Left lobe of liver (tissue), 2 donors: ENCODE measurements around the gene STK32C. TPM values are rescaled to one million over a fixed set of nuclear protein-coding genes. Genes with fewer than 3 reads are reported as not detected.
"Not testable (repeated sequence)": the region's sequence is repeated elsewhere in the genome, so short reads cannot be mapped to it uniquely, and the experiment has no call there.

Experiments used
- ATAC-seq: fragments of 200-7000 bp; cut with Tn5 transposase; one replicate; pipeline ENCODE4 v1.9.1; 2020; ENCODE audit warnings: mild to moderate bottlenecking, moderate library complexity
- DNase-seq: peaks from one replicate; pipeline ENCODE4 v3.0.0-alpha.2; 2020; ENCODE audit warnings: low spot score
- total RNA-seq: library from RNA; stranded (reverse); gene quantifications from one replicate; pipeline ENCODE4 v1.2.1, GENCODE V29; 2021
- donor health status: DM: no; HTN: no; CAD: no; lungs with moderate emphysema.
- donor health status: DM: no; HTN: yes; CAD: no.

Gene STK32C
- total RNA-seq, 1 donor from 2014 or later = 3.3 TPM

DNA sequence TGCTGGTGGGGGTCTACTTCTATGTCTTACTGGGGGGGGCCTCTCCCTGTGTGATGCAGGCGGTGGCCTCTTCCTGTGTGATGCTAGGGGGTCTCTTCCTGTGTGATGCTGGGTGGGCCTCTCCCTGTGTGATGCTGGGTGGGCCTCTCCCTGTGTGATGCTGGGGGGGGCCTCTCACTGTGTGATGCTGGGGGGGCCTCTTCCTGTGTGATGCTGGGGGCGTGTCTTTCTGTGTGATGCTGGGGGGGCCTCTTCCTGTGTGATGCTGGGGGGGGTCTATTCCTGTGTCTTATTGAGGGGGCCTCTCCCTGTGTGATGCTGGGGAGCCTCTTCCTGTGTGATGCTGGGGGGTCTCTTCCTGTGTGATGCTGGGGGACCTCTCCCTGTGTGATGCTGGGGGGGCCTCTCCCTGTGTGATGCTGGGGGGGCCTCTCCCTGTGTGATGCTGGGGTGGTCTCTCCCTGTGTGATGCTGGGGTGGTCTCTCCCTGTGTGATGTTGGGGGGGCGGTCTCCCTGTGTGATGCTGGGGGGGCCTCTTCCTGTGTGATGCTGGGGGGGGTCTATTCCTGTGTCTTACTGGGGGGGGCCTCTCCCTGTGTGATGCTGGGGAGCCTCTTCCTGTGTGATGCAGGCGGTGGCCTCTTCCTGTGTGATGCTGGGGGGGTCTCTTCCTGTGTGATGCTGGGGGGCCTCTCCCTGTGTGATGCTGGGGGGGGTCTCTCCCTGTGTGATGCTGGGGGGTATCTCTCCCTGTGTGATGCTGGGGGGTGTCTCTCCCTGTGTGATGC is 146.7 kb downstream of the STK32C start:
- not testable (repeated sequence) for DNase-seq, ATAC-seq

DNA sequence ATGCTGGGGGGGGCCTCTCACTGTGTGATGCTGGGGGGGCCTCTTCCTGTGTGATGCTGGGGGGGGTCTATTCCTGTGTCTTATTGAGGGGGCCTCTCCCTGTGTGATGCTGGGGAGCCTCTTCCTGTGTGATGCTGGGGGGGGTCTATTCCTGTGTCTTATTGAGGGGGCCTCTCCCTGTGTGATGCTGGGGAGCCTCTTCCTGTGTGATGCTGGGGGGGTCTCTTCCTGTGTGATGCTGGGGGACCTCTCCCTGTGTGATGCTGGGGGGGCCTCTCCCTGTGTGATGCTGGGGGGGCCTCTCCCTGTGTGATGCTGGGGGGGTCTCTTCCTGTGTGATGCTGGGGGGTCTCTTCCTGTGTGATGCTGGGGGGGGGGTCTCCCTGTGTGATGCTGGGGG is 147.5 kb downstream of the STK32C start:
- not testable (repeated sequence) for ATAC-seq, DNase-seq

DNA sequence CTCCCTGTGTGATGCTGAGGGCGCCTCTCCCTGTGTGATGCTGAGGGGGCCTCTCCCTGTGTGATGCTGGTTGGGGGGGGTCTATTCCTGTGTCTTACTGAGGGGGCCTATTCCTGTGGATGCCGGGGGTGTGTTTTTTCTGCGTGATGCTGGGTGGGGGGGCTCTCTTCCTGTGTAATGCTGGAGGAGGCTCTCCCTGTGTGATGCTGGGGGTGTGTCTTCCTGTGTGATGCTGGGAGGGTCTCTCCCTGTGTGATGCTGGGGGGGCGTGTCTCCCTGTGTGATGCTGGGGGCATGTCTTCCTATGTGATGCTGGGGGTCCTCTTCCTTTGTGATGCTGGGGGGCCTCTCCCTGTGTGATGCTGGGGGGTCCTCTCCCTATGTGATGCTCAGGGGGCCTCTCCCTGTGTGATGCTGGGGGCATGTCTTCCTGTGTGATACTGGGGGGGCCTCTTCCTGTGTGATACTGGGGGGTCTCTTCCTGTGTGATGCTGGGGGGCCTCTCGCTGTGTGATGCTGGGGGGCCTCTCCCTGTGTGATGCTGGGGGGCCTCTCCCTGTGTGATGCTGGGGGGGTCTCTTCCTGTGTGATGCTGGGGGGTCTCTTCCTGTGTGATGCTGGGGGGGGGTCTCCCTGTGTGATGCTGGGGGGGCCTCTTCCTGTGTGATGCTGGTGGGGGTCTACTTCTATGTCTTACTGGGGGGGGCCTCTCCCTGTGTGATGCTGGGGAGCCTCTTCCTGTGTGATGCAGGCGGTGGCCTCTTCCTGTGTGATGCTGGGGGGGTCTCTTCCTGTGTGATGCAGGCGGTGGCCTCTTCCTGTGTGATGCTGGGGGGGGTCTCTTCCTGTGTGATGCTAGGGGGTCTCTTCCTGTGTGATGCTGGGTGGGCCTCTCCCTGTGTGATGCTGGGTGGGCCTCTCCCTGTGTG is 148.2 kb downstream of the STK32C start:
- DNase-seq, ATAC-seq: not testable (repeated sequence)

DNA sequence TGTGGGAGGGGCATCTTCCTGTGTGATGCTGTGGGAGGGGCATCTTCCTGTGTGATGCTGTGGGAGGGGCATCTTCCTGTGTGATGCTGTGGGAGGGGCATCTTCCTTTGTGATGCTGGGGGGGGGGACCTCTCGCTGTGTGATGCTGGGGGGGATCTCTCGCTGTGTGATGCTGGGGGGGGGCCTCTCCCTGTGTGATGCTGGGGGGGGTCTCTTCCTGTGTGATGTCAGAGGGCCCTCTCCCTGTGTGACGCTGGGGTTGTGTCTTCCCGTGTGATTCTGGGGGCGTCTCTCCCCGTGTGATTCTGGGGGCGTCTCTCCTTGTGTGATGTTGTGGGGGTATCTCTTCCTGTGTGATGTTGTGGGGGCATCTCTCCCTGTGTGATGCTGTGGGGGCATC is 148.9 kb downstream of the STK32C start:
- DNase-seq = no peak
- no peak for ATAC-seq

DNA sequence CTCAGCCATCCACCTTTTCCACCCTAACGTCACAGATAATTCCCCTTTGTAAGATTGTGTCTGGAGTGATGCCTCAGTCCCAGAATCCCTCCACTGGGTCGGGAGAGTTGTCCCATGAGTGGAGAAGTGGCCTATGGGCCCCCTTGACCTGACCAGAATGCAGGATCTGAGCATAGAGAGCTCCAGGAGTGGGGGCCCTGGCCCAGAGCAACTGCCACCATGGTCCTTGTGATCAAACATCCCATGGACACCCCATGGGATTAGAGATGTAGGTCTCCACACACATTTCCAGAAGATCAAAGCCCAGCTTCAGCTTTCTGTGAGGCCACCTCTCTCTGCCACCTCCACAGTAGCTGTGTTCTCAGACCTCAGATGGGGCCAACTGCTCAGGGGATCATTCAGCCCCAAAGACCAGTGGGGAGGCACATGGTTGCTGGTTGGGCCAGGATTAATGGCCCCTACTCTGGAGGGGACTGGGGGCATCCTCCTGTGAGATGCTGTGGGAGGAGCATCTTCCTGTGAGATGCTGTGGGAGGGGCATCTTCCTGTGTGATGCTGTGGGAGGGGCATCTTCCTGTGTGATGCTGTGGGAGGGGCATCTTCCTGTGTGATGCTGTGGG is 149.5 kb downstream of the STK32C start:
- ATAC-seq (no peak), DNase-seq (no peak)

Other genes starting within 250 kb of the STK32C start
- 0.28 TPM for gene JAKMIP3, start 242.0 kb downstream of the STK32C start, total RNA-seq
- gene DPYSL4, start 121.0 kb downstream of the STK32C start, total RNA-seq = 0.08 TPM
- gene LRRC27, start 24.2 kb upstream of the STK32C start, total RNA-seq = 3.4 TPM
- gene PWWP2B, start 89.2 kb upstream of the STK32C start, total RNA-seq = 5.8 TPM
- gene INPP5A, start 229.8 kb upstream of the STK32C start, total RNA-seq = 18.3 TPM